Epithelial cell of proximal tubule (primary cell): ENCODE measurements around the gene WBP1L. TPM values are rescaled to one million over a fixed set of nuclear protein-coding genes. Genes with fewer than 3 reads are reported as not detected.

ENCODE experiments used
- DNase-seq: peaks from one replicate; pipeline ENCODE4 v3.0.0-alpha.2; 2011; ENCODE audit warnings: low read depth
- H3K4me3 ChIP-seq: 2 replicates; pipeline ENCODE4 v1.5.1; 2011; ENCODE audit warnings: low read depth, mild to moderate bottlenecking, low read length
- CTCF ChIP-seq: conservative IDR thresholded peaks from 2 replicates; pipeline ENCODE4 v1.5.1; 2012; ENCODE audit warnings: low read depth, mild to moderate bottlenecking, low read length
- total RNA-seq: library from RNA; depleted of rRNA; stranded (reverse); fragments of >200 nt; gene quantifications from 2 replicates; pipeline ENCODE4 v1.2.3, GENCODE V29; 2015

The WBP1L gene
- total RNA-seq, 1 donor from 2014 or later, result 18.4 TPM

DNA sequence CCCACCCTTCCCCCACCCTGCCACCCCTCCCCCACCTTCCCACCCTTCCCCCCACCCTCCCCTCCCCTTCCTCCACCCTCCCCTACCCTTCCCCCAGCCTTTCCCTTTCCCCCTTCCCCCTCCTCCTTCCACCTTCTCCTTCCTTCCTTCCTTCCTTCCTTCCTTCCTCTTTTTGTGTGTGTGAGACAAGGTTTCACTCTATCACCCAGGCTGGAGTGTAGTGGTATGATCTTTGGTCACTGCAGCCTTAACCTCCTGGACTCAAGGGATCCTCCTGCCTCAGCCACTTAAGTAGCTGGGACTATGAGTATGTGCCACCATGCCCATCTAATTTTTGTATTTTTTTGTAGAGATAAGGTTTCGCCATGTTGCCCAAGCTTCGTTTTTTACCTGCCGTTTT is 58.2 kb downstream of the WBP1L start:
- no peak for TF ChIP-seq CTCF
- no peak for DNase-seq
- no peak overlapping the region for H3K4me3 ChIP-seq

DNA sequence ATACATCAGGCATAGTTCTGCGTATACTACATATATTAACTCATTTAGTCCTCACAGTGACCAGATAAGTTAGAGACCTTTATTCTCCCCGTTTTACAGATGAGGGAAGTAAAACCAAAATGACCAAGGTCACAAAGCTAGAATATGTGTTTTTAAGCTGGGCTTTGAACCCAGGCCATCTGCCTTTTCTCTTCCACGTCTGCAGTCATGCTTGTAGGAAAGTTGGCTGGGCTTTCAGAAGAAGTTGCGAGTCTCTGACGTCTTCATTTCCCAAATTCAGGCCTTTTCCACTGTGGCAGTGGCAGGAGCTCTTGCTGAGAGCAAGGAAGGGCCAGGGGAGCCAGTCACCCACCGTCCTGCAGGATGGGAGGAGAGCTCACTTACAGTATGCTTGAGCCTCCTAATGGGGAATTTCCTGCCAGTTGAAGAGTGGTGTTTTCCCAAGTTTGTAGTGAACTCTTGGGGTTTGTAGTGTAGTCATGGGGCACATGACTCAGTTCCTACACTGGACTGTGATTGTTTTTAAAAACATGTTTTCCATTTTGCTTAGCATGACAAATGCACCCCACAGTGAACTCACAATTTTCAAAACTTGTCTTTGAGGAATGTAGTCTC is 59.3 kb downstream of the WBP1L start:
- peak; percentile 94 for DNase-seq
- H3K4me3 ChIP-seq, result no peak overlapping the region
- no peak for TF ChIP-seq CTCF

GRCh38 chr10:102804382-102805055 is 60.8 kb downstream of the WBP1L start:
- no peak overlapping the region for H3K4me3 ChIP-seq
- TF ChIP-seq CTCF, result no peak
- DNase-seq, result no peak

GRCh38 chr10:102808380-102808779 is 64.6 kb downstream of the WBP1L start:
- no peak for TF ChIP-seq CTCF
- DNase-seq, result no peak
- H3K4me3 ChIP-seq, result no peak overlapping the region

DNA sequence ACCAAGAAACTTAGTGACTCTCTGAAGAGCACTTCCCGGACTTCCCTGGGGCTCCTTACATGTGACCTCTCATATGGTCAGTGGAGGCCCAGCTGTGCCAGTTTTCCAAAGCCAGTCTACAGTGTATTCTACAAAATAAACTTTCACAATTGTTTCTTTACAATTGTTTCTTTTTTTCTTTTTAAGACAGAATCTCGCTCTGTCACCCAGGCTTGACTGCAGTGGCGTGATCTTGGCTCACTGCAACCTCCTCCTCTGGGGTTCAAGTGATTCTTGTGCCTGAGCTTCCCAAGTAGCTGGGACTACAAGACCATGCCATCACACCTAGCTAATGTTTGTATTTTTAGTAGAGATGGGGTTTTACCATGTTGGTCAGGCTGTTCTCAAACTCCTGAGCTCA is 67.6 kb downstream of the WBP1L start:
- no peak for DNase-seq
- H3K4me3 ChIP-seq, result no peak overlapping the region
- no peak for TF ChIP-seq CTCF

DNA sequence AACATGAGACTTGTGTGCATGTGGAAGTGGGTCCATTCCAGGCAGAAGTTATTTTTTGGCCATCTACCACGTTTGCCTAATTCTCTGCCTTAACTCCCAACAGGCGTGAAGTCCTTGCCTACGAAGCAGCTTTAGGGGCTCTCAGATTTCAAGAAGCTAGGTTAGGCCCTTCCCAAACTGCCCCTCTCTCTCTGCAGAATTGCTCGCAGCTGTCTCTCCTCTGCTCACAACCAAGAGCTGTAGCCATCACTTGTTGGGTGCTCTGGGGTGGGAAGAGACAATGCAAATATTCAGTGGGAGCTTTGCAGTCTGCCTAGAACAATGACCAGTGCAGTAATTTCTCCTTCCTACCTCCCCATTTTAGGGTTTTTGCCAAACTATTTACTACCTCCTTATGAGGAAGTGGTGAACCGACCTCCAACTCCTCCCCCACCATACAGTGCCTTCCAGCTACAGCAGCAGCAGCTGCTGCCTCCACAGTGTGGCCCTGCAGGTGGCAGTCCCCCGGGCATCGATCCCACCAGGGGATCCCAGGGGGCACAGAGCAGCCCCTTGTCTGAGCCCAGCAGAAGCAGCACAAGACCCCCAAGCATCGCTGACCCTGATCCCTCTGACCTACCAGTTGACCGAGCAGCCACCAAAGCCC is 68.6 kb downstream of the WBP1L start:
- DNase-seq, result no peak
- no peak overlapping the region for H3K4me3 ChIP-seq
- TF ChIP-seq CTCF, result no peak
